ENCODE data around the gene SYNE2. TPM values are rescaled to one million over a fixed set of nuclear protein-coding genes. Genes with fewer than 3 reads are reported as not detected.

Gene SYNE2
- polyA plus RNA-seq, 1 donor from 2014 or later, result 82.3 TPM

GRCh38 chr14:64220056-64220455 is 367.3 kb downstream of the SYNE2 start:
- Histone ChIP-seq H2AFZ (ENCODE audit: low read depth, low read length) (no peak overlapping the region), H3K9me3 (ENCODE audit: low read length) (no peaks in the 10 kb centered on the region), H3K79me2 (replicated peaks; ENCODE audit: insufficient read depth, low read length) (no peaks in the 10 kb centered on the region), H3F3A (ENCODE audit: insufficient read depth, low read length, poor library complexity, severe bottlenecking) (no peaks in the 10 kb centered on the region), H3K4me3 (ENCODE audit: low read length) (no peak overlapping the region), H3K27ac (ENCODE audit: low read length) (no peak overlapping the region), H3K4me2 (ENCODE audit: low read length) (no peak overlapping the region), H3K27me3 (ENCODE audit: insufficient read depth, low read depth, low read length) (no peaks in the 10 kb centered on the region), H4K20me1 (ENCODE audit: insufficient read depth) (no peaks in the 10 kb centered on the region), H3K9me2 (ENCODE audit: insufficient read depth, low read length) (no peaks in the 10 kb centered on the region), H3K36me3 (ENCODE audit: insufficient read depth, low read length) (peaks cover 9% of the 10 kb centered on the region), H3K9ac (ENCODE audit: low read length) (no peak overlapping the region)
- no peak for TF ChIP-seq SMC3 (conservative IDR thresholded peaks at IDR 0.05; ENCODE audit: poor library complexity)
- TF ChIP-seq, protein P1, sequence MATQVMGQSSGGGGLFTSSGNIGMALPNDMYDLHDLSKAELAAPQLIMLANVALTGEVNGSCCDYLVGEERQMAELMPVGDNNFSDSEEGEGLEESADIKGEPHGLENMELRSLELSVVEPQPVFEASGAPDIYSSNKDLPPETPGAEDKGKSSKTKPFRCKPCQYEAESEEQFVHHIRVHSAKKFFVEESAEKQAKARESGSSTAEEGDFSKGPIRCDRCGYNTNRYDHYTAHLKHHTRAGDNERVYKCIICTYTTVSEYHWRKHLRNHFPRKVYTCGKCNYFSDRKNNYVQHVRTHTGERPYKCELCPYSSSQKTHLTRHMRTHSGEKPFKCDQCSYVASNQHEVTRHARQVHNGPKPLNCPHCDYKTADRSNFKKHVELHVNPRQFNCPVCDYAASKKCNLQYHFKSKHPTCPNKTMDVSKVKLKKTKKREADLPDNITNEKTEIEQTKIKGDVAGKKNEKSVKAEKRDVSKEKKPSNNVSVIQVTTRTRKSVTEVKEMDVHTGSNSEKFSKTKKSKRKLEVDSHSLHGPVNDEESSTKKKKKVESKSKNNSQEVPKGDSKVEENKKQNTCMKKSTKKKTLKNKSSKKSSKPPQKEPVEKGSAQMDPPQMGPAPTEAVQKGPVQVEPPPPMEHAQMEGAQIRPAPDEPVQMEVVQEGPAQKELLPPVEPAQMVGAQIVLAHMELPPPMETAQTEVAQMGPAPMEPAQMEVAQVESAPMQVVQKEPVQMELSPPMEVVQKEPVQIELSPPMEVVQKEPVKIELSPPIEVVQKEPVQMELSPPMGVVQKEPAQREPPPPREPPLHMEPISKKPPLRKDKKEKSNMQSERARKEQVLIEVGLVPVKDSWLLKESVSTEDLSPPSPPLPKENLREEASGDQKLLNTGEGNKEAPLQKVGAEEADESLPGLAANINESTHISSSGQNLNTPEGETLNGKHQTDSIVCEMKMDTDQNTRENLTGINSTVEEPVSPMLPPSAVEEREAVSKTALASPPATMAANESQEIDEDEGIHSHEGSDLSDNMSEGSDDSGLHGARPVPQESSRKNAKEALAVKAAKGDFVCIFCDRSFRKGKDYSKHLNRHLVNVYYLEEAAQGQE (IDR thresholded peaks at IDR 0.05; ENCODE audit: borderline replicate concordance), result no peak
- no peak for TF ChIP-seq EZH2 (IDR thresholded peaks at IDR 0.05; ENCODE audit: borderline replicate concordance, insufficient read depth, low read length, poor library complexity, severe bottlenecking)
- no peak for TF ChIP-seq TAF1 (IDR thresholded peaks at IDR 0.05; ENCODE audit: low read depth)
- no peak for TF ChIP-seq RAD21 (conservative IDR thresholded peaks at IDR 0.05)
- no peak for TF ChIP-seq MXI1 (conservative IDR thresholded peaks at IDR 0.05; ENCODE audit: poor library complexity, severe bottlenecking)
- no peak for TF ChIP-seq EP300 (conservative IDR thresholded peaks at IDR 0.05; ENCODE audit: poor library complexity, severe bottlenecking)

GRCh38 chr14:64220466-64220865 is 367.7 kb downstream of the SYNE2 start:
- no peaks in the 10 kb centered on the region for H3F3A ChIP-seq (ENCODE audit: insufficient read depth, low read length, poor library complexity, severe bottlenecking)
- no peak overlapping the region for H3K9ac ChIP-seq (ENCODE audit: low read length)
- H3K9me3 ChIP-seq (ENCODE audit: low read length), result no peaks in the 10 kb centered on the region
- peaks cover 9% of the 10 kb centered on the region for H3K36me3 ChIP-seq (ENCODE audit: insufficient read depth, low read length)
- no peak overlapping the region for H3K27ac ChIP-seq (ENCODE audit: low read length)
- H3K4me3 ChIP-seq (ENCODE audit: low read length), result no peak overlapping the region
- no peak overlapping the region for H2AFZ ChIP-seq (ENCODE audit: low read depth, low read length)
- TF ChIP-seq EZH2 (IDR thresholded peaks at IDR 0.05; ENCODE audit: borderline replicate concordance, insufficient read depth, low read length, poor library complexity, severe bottlenecking) (no peak), RAD21 (conservative IDR thresholded peaks at IDR 0.05) (no peak), TAF1 (IDR thresholded peaks at IDR 0.05; ENCODE audit: low read depth) (no peak)
- H4K20me1 ChIP-seq (ENCODE audit: insufficient read depth), result no peaks in the 10 kb centered on the region
- no peaks in the 10 kb centered on the region for H3K27me3 ChIP-seq (ENCODE audit: insufficient read depth, low read depth, low read length)
- H3K9me2 ChIP-seq (ENCODE audit: insufficient read depth, low read length), result no peaks in the 10 kb centered on the region
- no peak overlapping the region for H3K4me2 ChIP-seq (ENCODE audit: low read length)
- no peaks in the 10 kb centered on the region for H3K79me2 ChIP-seq (replicated peaks; ENCODE audit: insufficient read depth, low read length)

- H3K4me3 ChIP-seq (ENCODE audit: low read length), result no peak overlapping the region
- H3K79me2 ChIP-seq (replicated peaks; ENCODE audit: insufficient read depth, low read length), result no peaks in the 10 kb centered on the region
- no peaks in the 10 kb centered on the region for H3K27me3 ChIP-seq (ENCODE audit: insufficient read depth, low read depth, low read length)
- no peaks in the 10 kb centered on the region for H3K9me3 ChIP-seq (ENCODE audit: low read length)
- H3K36me3 ChIP-seq (ENCODE audit: insufficient read depth, low read length), result peaks cover under 1% of the 10 kb centered on the region
- H4K20me1 ChIP-seq (ENCODE audit: insufficient read depth), result no peaks in the 10 kb centered on the region
- H3K4me2 ChIP-seq (ENCODE audit: low read length), result no peak overlapping the region
- H2AFZ ChIP-seq (ENCODE audit: low read depth, low read length), result no peak overlapping the region
- no peaks in the 10 kb centered on the region for H3F3A ChIP-seq (ENCODE audit: insufficient read depth, low read length, poor library complexity, severe bottlenecking)
- no peaks in the 10 kb centered on the region for H3K9me2 ChIP-seq (ENCODE audit: insufficient read depth, low read length)
- H3K9ac ChIP-seq (ENCODE audit: low read length), result no peak overlapping the region
- TF ChIP-seq EZH2 (IDR thresholded peaks at IDR 0.05; ENCODE audit: borderline replicate concordance, insufficient read depth, low read length, poor library complexity, severe bottlenecking), result no peak
- no peak for TF ChIP-seq RAD21 (conservative IDR thresholded peaks at IDR 0.05)
- TF ChIP-seq MXI1 (conservative IDR thresholded peaks at IDR 0.05; ENCODE audit: poor library complexity, severe bottlenecking), result no peak
- no peak for TF ChIP-seq TAF1 (IDR thresholded peaks at IDR 0.05; ENCODE audit: low read depth)
- TF ChIP-seq CTCF (IDR thresholded peaks at IDR 0.05; ENCODE audit: poor library complexity, severe bottlenecking), result no peak
- TF ChIP-seq POLR2AphosphoS5 (IDR thresholded peaks at IDR 0.05), result no peak
- no peak for TF ChIP-seq SMC3 (conservative IDR thresholded peaks at IDR 0.05; ENCODE audit: poor library complexity)
- TF ChIP-seq, protein P1 (IDR thresholded peaks at IDR 0.05; ENCODE audit: borderline replicate concordance), result no peak
- no peak for TF ChIP-seq EP300 (conservative IDR thresholded peaks at IDR 0.05; ENCODE audit: poor library complexity, severe bottlenecking)
- H3K27ac ChIP-seq (ENCODE audit: low read length), result no peak overlapping the region
Observed at GRCh38 chr14:64221391-64222003, 368.7 kb downstream of the SYNE2 start.

Data from neural cell (in vitro differentiated cells).